Left ventricle myocardium inferior (tissue), 1 donor: Measurements from ENCODE around the gene HOXB3. TPM values are rescaled to one million over a fixed set of nuclear protein-coding genes. Genes with fewer than 3 reads are reported as not detected.

Experiments
- DNase-seq: peaks from one replicate; pipeline ENCODE4 v3.0.0-alpha.2; 2020
- H3K27ac ChIP-seq: fragments of 200-600 bp; replicated peaks from 2 replicates; pipeline ENCODE4 v1.8.0; 2021
- H3K27me3 ChIP-seq: fragments of 200-600 bp; 2 replicates; pipeline ENCODE4 v1.8.0; 2021; ENCODE audit warnings: low read depth
- H3K36me3 ChIP-seq: fragments of 200-600 bp; 2 replicates; pipeline ENCODE4 v1.8.0; 2021
- H3K4me1 ChIP-seq: fragments of 200-600 bp; 2 replicates; pipeline ENCODE4 v1.8.0; 2021
- H3K4me3 ChIP-seq: fragments of 200-600 bp; 2 replicates; pipeline ENCODE4 v1.8.0; 2021; ENCODE audit warnings: mild to moderate bottlenecking, moderate library complexity
- H3K9me3 ChIP-seq: fragments of 200-600 bp; replicated peaks from 2 replicates; pipeline ENCODE4 v1.8.0; 2021
- CTCF ChIP-seq: fragments of 200-600 bp; IDR thresholded peaks from 2 replicates; pipeline ENCODE4 v1.8.0; 2021; ENCODE audit warnings: antibody characterized with exemption, mild to moderate bottlenecking, borderline replicate concordance
- intact Hi-C: fragments of 100-400 bp; cut with micrococcal nuclease; formaldehyde crosslinking; loops from one replicate; pipeline ENCODE4 v1.11.0; 2022
- total RNA-seq: library from RNA; stranded (reverse); fragmentation: NEBNext Ultra II Directional; extraction: Animal tissue kit (Norgen Biotek cat#: 25700); gene quantifications from one replicate; pipeline ENCODE4 v1.2.1, GENCODE V29; 2021
- donor health status: DM: no; HTN: yes; CAD: no; lungs with severe emphysema.

Gene HOXB3
- total RNA-seq, 1 donor from 2014 or later = 0.91 TPM

- TF ChIP-seq CTCF = no peak
- no peak for DNase-seq
These were observed 32.8 kb upstream of the HOXB3 start for GRCh38 chr17:48622857-48623256.

DNA sequence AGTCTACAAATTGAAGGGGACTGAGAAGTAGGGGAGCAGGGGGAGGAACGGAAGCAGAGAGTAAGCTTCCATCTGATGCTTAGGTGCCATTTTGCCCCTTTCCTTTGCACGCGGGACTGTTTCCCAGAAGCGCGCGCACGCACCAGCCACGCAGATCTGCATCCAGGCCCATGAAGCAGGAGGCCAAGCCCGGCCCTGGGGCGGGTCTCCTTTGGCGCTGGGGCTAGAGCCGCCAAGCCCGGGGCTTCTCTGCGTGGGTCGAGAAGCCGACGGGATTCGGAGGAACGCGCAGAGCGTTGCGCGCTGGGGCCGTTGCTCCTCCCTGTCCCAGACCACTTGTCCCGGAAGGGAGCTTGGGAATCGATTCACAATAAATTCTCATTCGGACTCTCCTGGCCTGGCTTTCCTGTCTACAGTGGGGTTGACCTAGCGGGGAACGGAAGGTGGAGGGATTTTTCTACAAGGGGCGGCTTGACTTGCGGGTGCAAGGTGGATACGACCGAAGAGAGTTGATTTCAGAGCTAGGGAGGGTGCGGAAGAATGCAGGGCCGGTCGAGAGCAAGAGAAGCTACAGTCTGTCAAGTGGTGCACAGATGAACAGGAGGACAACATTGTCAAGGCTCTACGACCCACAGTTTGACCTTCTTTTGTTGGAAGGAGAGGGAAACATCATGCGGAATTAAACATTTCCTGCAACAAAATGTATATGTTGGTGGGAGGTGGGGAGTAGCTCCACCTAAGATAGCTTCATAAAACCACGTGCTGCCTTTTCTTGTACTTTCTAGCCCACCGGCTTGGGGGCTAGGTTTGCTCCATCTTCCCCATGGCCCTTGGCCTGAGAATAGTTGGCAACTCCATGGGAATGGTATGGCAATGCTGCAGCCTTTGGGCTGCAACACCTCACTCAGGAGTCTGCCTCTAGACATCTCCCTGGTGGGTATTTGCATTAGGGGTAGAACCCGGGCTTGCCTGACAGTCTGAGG is 31.7 kb upstream of the HOXB3 start:
- Histone ChIP-seq H3K27me3 (peaks cover 100% of the 10 kb centered on the region), H3K4me1 (peaks cover 31% of the 10 kb centered on the region), H3K36me3 (no peaks in the 10 kb centered on the region), H3K9me3 (no peaks in the 10 kb centered on the region), H3K27ac (no peak overlapping the region), H3K4me3 (no peak overlapping the region)
- TF ChIP-seq CTCF = no peak
- no peak for DNase-seq
- intact Hi-C loops = no loop called here

More at GRCh38 chr17:48622857-48623256, 32.8 kb upstream of the HOXB3 start:
- intact Hi-C loops = no loop called here
- Histone ChIP-seq H3K9me3 (no peaks in the 10 kb centered on the region), H3K4me3 (no peak overlapping the region), H3K4me1 (peaks cover 30% of the 10 kb centered on the region), H3K36me3 (no peaks in the 10 kb centered on the region), H3K27ac (no peak overlapping the region), H3K27me3 (peaks cover 100% of the 10 kb centered on the region)

DNA sequence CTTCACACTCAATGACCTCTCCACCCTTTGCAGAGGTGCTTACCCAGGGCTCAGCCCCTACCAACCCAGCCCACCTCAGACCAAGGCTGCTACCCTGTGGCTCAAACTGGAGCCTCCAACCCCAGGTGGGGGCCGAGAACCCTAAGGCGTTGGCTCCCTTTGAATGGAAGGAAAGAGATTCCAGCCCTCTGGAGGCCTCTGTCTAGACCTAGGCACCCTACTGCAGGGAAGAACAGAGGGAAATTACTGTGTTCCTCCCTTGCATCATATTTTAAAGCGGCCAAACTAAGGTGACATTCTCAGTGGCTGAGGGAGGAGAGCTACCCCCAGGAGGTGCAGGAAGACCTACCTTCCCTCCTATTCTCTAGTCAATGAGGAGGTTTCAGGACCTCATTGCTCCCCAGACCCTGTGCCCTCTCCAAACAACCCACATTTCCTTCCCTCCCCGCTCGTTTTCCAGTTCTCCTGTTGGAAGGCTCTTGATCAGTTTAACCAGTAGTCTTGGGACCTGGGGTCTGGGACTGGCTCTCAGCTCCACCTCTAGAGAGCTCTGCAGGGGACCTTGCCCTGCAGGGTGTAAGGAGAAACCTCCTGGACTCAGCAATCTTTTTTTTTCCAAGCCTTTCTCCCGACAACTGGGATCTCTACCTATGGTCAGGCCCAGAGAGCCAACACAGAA is 30.6 kb upstream of the HOXB3 start:
- Histone ChIP-seq H3K4me3 (no peak overlapping the region), H3K27me3 (peaks cover 100% of the 10 kb centered on the region)

GRCh38 chr17:48619826-48620449 is 29.9 kb upstream of the HOXB3 start:
- peaks cover 100% of the 10 kb centered on the region for H3K27me3 ChIP-seq
- no peaks in the 10 kb centered on the region for H3K9me3 ChIP-seq
- no peak overlapping the region for H3K4me3 ChIP-seq
- H3K27ac ChIP-seq = no peak overlapping the region
- intact Hi-C loops = loop anchor here (10.0 kb wide), 1 partner anchor 285 kb away; no protein-coding TSS in a partner anchor
- peaks cover 14% of the 10 kb centered on the region for H3K4me1 ChIP-seq
- no peak for TF ChIP-seq CTCF
- no peak for DNase-seq
- H3K36me3 ChIP-seq = no peaks in the 10 kb centered on the region

More for the DNA sequence above, 30.6 kb upstream of the HOXB3 start:
- no peak for TF ChIP-seq CTCF
- no peak for DNase-seq
- no peaks in the 10 kb centered on the region for H3K9me3 ChIP-seq
- H3K4me1 ChIP-seq = peaks cover 20% of the 10 kb centered on the region
- intact Hi-C loops = no loop called here
- no peak overlapping the region for H3K27ac ChIP-seq
- no peaks in the 10 kb centered on the region for H3K36me3 ChIP-seq

DNA sequence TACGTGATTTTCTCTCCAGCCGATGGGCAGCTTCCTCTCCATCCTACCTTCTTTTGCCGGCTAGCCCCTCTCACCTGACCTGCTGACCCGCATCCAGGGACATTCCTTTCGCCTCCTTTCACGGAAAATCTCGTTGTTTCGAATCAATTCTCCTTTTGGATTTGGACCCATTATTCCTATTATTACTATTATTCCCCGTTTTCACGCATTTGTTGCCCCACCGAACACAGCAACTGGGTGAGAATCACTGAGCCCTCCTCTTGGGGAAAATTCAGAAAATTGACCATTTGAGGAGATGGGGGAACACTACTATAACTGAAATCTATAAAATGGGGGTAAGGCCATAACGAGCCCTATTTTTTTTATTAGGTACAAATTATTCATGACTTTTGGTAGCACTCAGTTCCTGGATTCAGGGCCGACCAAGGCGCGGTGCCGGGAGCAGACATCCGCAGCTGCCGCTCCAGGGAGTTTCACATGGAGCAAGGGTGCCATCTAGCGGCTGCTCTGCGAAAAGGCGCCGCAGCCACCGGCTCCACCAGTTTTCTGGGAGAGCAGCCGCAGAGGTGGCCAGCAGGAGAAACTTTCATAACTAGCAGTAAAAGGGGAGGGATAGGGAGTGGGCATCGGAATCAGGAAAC is 28.3 kb upstream of the HOXB3 start:
- Histone ChIP-seq H3K4me1 (peaks cover 25% of the 10 kb centered on the region), H3K4me3 (no peak overlapping the region), H3K36me3 (no peaks in the 10 kb centered on the region), H3K27me3 (peaks cover 100% of the 10 kb centered on the region), H3K27ac (no peak overlapping the region), H3K9me3 (no peaks in the 10 kb centered on the region)
- peak; percentile 98 for TF ChIP-seq CTCF
- DNase-seq = peak; percentile 84
- intact Hi-C loops = loop anchor here (10.0 kb wide), 1 partner anchor 284 kb away; no protein-coding TSS in a partner anchor
